Naive B cell (primary cell): ENCODE measurements around the gene LAPTM5. TPM values are rescaled to one million over a fixed set of nuclear protein-coding genes. Genes with fewer than 3 reads are reported as not detected.
"Not testable (repeated sequence)": the region's sequence is repeated elsewhere in the genome, so short reads cannot be mapped to it uniquely, and the experiment has no call there.

Source experiments
- ATAC-seq, 2 donors: fragments of 150-1000 bp; cut with Tn5 transposase; 2 replicates each; pipeline ENCODE4 v1.10.0; 2021; ENCODE audit warnings: low read depth in 2 of 2, mild to moderate bottlenecking in 2 of 2, moderate library complexity in 2 of 2
- DNase-seq: peaks from one replicate; pipeline ENCODE4 v3.0.0; 2022
- H3K27ac Mint-ChIP-seq, 6 donors: one replicate each; pipeline ENCODE4 v1.8.0; 2020 to 2022; ENCODE audit warnings: mild to moderate bottlenecking in 6 of 6, mixed read lengths in 6 of 6, moderate library complexity in 5 of 6, inconsistent platforms in 2 of 6
- H3K27me3 Mint-ChIP-seq, 3 donors: one replicate each; pipeline ENCODE4 v1.8.0; 2021 to 2022; ENCODE audit warnings: mixed read lengths in 3 of 3, mild to moderate bottlenecking in 1 of 3
- H3K36me3 Mint-ChIP-seq, 2 donors: one replicate each; pipeline ENCODE4 v1.8.0; 2020 to 2022; ENCODE audit warnings: mixed read lengths in 2 of 2, inconsistent platforms in 1 of 2, mild to moderate bottlenecking in 1 of 2
- H3K4me1 Mint-ChIP-seq, 3 donors: one replicate each; pipeline ENCODE4 v1.8.0; 2020 to 2022; ENCODE audit warnings: mixed read lengths in 3 of 3, inconsistent platforms in 1 of 3, mild to moderate bottlenecking in 1 of 3, moderate library complexity in 1 of 3
- H3K4me3 Mint-ChIP-seq, 8 donors: one replicate each; pipeline ENCODE4 v1.8.0; 2020 to 2022; ENCODE audit warnings: mild to moderate bottlenecking in 8 of 8, mixed read lengths in 8 of 8, moderate library complexity in 8 of 8, inconsistent platforms in 2 of 8
- H3K9me3 Mint-ChIP-seq, 7 donors: one replicate each; pipeline ENCODE4 v1.8.0; 2020 to 2022; ENCODE audit warnings: mixed read lengths in 7 of 7, mild to moderate bottlenecking in 5 of 7, inconsistent platforms in 2 of 7, moderate library complexity in 1 of 7
- polyA plus RNA-seq, 6 donors: library from polyadenylated mRNA; unstranded; fragments of 300-500 nt; fragmentation: Illumina TruSeq; gene quantifications; one replicate each; pipeline ENCODE4 v1.2.3, GENCODE V29; 2021; ENCODE audit warnings: low read depth in 6 of 6

LAPTM5 gene
- polyA plus RNA-seq, 6 donors from 2014 or later: 1,442 to 2,525 (median 1,701) TPM

DNA sequence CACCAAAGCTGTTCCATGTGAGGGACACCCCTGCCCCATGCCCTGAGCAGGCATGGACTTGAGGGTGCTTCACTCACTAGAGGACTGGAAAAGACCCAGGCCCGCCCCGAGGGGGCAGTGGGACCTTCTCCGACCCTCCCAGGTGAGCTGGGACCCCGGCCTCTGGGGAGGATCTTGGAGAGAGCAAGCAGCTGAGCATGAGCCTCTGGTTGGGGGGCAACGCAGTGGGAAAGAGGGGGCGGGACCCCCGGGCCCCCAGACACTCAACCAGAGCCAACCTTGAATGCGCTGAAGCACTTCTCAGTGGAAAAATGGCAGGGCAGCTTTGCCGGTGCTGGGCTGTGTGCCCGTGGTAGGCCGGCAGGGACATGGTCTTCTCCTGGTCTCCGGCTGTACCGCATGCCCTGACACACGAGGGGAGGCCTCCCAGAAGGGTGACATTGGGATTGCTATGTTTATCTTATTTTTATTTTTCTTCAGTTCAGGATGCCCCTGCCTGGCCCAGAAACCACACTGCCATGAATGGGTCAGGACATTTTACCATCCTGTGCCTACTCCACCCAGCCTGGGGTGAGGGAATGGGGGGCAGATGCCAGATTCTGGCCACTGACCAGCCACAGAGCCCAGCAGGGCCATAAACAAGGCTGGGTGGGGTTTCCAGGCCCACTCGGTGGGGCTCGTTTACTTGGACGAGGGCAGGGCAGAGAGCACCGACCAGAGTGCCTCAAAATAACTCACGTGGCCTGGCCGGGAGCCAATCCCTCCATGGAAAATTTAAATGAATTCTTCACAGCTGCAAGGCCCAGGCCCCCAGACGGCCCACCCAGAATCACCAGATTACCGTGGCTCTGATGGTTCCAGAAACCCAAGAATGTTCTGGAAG, 17.2 kb upstream of the LAPTM5 start:
- H3K27me3 Mint-ChIP-seq: no peaks in the 10 kb centered on the region

DNA sequence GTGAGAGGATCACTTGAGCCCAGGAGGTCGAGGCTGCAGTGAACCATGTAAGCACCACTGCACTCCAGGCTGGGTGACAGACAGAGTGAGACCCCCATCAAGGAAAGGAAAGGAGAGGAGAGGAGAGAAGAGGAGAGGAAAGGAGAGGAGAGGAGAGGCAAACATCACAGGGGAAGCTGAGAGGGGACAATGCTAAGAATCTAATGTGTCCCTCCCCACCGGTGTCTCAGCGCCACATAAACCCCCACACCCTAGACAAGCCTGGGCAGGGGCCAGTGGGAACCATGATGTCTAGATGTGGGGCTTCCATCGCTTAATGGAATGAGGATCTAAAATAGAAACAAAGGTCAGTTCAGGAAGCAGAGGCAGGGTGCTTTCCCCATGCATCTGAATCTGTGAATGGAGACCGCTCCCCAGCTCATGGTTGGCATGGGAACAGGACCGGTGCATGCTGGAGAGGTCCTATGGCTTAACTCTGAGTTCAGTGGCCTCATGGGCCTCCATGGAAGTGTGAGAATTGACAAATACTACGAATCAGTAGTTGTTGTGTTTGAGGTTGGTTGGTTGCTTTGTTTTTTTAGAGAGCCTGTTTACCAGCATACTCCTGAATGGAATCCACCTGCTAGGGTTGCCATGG, 16.3 kb upstream of the LAPTM5 start:
- H3K4me1 Mint-ChIP-seq: peaks cover 16 to 35% (median 26%) of the 10 kb centered on the region in 3 donors
- no peak for ATAC-seq
- no peak for DNase-seq
- no peaks in the 10 kb centered on the region for H3K36me3 Mint-ChIP-seq
- H3K27me3 Mint-ChIP-seq: no peaks in the 10 kb centered on the region
- H3K9me3 Mint-ChIP-seq: no peaks in the 10 kb centered on the region
- peak overlapping the region in 2 of 6 donors; percentile 7 to 75 for H3K27ac Mint-ChIP-seq
- peak overlapping the region in 1 of 8 donors; percentile 52 for H3K4me3 Mint-ChIP-seq

More for the DNA sequence above, 17.2 kb upstream of the LAPTM5 start:
- DNase-seq: no peak
- Mint-ChIP-seq H3K36me3 (no peaks in the 10 kb centered on the region), H3K9me3 (no peaks in the 10 kb centered on the region), H3K4me3 (no peak overlapping the region), H3K27ac (peak overlapping the region in 2 of 6 donors; percentile 7 to 44), H3K4me1 (peaks cover 24 to 39% (median 32%) of the 10 kb centered on the region in 3 donors)
- no peak for ATAC-seq

DNA sequence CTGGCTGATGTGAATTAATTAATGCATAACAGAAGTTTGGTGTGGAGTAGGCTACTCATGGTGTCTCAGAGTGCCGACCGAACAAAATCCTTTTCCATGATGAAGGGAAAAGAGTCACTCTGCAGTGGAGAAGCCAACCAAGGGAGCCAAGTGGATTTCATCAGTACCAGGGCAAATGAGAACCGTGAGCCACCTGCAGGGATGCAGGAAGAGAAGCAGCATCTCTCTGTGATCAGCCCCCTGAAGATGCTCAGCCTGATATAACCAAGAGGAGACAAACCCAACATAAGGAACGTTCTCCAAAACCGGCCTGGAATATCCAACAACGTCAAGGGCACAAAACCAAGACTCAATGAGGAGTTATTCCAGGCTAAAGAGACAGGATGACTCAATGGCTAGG, 13.4 kb upstream of the LAPTM5 start:
- ATAC-seq (no peak), DNase-seq (no peak)
- Mint-ChIP-seq H3K27me3 (no peaks in the 10 kb centered on the region), H3K4me1 (peaks cover 17 to 30% (median 27%) of the 10 kb centered on the region in 3 donors), H3K9me3 (no peaks in the 10 kb centered on the region), H3K27ac (peak overlapping the region in 1 of 6 donors; percentile 26), H3K36me3 (no peaks in the 10 kb centered on the region), H3K4me3 (no peak overlapping the region)

DNA sequence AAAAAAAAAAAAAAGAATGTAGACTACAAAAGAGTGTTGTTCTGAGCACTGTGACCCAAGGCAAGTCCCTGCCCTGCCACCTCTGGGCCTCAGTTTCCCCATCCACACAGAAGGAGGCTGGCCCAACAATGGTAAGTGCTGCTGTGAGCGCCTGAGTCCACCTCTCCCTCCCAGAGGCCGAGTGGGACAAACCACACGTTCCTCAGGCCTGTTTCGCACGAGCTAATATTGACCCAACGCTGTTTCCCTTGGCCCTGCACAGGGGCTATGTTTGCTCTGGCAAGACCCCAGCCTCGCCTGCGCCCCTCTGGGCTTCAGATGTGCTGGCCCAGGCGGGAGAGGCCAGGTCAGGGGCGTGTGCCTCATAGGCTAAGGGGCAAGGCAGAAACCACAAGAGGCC, 12.6 kb upstream of the LAPTM5 start:
- H3K4me3 Mint-ChIP-seq: no peak overlapping the region
- H3K9me3 Mint-ChIP-seq: no peaks in the 10 kb centered on the region
- peaks cover 17 to 31% (median 31%) of the 10 kb centered on the region in 3 donors for H3K4me1 Mint-ChIP-seq
- no peak for DNase-seq
- no peak for ATAC-seq
- H3K27ac Mint-ChIP-seq: no peak overlapping the region
- no peaks in the 10 kb centered on the region for H3K27me3 Mint-ChIP-seq
- H3K36me3 Mint-ChIP-seq: no peaks in the 10 kb centered on the region

DNA sequence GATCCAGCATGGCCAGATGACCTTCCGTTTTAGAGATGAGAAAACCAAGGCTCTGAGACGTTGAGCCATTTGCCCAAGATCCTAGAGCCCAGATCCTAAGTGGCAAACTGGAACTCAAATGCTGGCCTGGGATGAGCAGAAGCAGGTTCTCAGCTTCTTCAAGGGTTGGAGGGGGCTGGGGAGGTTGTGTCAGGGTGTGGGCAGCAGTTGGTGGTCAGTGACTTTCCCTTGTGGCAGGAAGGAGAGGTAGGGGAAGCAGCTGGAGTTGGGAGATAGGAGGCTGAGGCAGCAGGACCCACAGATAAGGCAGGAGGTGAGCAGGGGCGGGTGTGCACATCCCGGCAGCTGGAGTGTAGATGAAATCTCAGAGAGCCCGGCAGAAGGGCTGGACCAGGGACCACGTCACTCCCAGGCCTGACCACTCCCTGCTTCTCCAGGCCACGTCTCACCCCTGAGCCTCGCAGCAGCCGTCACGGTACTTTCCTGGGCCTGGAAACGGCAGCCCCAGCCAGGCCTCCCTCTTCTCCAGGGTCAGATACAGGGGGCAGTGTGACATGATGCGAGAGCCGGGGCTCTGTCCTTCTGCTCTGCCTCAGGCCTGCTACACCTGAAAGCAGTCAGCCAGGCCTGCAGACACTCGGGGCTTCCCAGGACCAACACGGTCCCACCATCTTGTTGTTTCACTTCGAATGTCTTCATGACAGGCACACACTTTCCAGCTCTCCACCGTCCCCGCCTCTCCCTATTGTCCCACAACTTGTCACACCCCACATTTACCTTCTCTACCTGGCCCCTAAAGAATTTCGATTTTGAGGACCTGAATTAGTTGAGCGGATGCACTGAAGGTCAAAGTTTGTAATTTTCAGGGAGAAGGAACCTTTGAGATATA, 11.5 kb upstream of the LAPTM5 start:
- H3K4me1 Mint-ChIP-seq: peaks cover 17 to 38% (median 38%) of the 10 kb centered on the region in 3 donors
- no peaks in the 10 kb centered on the region for H3K9me3 Mint-ChIP-seq
- peak overlapping the region in 1 of 8 donors; percentile 66 for H3K4me3 Mint-ChIP-seq
- no peaks in the 10 kb centered on the region for H3K27me3 Mint-ChIP-seq
- DNase-seq (no peak), ATAC-seq (no peak)
- H3K27ac Mint-ChIP-seq: peak overlapping the region in 3 of 6 donors; percentile 41 to 85 (median 59)
- H3K36me3 Mint-ChIP-seq: no peaks in the 10 kb centered on the region

DNA sequence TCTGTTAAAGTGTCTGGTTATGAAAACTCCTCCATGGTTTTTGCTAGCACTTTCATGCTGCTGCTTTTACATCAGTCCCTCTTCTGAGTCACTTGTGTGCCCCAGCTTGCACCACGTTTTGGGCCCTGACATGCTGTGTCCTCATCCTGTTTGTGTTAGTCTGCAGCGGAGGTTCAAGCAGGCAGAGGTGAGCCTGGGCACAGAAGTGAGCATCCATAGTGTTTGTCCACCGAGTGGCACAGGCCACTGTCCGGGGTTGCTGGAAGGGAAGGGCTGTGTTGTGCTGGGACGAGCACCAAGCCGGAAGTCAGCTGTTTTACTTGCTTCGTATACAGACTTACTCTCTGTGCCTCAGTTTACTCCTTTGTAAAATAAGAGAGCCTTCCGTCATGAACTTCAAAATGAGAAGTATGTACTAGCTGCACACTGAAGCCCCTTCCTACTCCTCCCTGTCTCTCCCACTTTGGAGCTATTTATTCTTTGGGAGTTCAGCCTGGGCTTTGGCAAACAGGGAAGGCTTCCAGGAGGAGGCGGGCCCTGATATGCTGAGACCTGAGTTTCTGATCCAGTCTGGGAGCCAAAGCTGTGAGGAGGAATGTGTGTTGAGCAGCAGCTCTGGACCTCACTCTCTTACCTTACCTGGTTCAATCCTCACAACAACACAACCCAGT, 10.7 kb upstream of the LAPTM5 start:
- Mint-ChIP-seq H3K27me3 (no peaks in the 10 kb centered on the region), H3K4me3 (no peak overlapping the region), H3K4me1 (peaks cover 16 to 46% (median 38%) of the 10 kb centered on the region in 3 donors), H3K36me3 (no peaks in the 10 kb centered on the region), H3K9me3 (no peaks in the 10 kb centered on the region), H3K27ac (peak overlapping the region in 2 of 6 donors; percentile 41 to 80)
- ATAC-seq (no peak), DNase-seq (no peak)

DNA sequence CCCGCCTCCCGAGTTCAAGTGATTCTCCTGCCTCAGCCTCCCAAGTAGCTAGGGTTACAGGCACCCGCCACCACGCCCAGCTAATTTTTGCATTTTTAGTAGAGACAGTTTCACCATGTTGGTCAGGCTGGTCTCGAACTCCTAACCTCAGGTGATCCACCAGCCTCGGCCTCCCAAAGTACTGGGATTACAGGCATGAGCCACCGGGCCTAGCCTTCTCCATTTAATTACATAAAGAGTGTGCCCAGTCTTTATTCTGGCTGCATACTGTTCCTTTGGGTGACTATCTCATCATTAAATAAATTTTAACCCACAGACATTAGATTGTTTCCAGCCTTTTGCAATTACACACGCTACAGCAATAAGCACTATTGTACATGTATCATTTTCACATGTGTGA, 9.4 kb upstream of the LAPTM5 start:
- H3K4me1 Mint-ChIP-seq: peaks cover 28 to 60% (median 51%) of the 10 kb centered on the region in 3 donors
- H3K27ac Mint-ChIP-seq: peak overlapping the region in 1 of 6 donors; percentile 64
- not testable (repeated sequence) for H3K4me3 Mint-ChIP-seq, ATAC-seq, DNase-seq, H3K36me3 Mint-ChIP-seq, H3K9me3 Mint-ChIP-seq, H3K27me3 Mint-ChIP-seq

DNA sequence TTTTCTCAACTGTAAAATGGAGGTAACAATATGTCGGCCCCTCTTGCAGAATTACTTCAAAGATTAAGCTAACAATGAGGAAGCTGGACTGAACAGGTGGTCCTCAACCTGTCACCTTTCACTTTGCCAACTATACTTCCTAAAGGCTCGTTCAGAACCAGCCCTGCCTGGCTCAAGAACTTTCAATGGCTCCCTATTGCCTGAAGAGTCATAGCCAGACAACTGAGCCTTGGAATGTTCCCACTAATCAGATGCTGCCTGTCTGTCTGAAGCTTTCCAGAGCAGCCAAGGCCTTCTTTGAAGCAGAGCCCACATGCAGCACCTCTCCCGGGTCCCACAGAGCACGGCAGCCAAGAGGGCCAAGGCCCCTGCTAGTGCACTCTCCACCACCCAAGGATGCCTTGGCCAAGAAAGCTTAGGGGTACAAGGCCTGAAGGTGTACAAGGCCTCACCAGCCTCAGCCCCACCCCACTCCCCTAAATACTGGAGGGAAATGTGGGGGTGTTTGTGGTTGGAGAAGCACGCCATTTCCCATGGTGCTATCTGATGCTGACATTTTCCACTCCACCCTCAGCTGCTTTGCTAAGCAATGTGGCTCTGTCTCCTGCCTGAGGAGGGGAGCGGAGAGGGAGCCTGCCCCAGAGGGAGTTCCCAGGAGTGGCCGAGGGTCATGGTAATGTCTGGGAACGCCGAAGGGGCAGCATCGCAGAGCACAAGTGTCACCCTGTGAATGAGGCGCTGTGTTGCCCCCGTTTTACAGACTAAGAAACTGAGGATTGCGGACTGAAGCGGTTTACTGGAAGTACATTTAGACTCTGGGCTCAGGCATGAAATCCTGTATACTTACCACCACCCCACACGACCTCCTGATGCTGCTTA, 8.2 kb upstream of the LAPTM5 start:
- no peaks in the 10 kb centered on the region for H3K27me3 Mint-ChIP-seq
- H3K27ac Mint-ChIP-seq: peak overlapping the region in 2 of 6 donors; percentile 15 to 81
- DNase-seq: no peak
- no peak for ATAC-seq
- no peaks in the 10 kb centered on the region for H3K9me3 Mint-ChIP-seq
- peaks cover 38 to 70% (median 59%) of the 10 kb centered on the region in 3 donors for H3K4me1 Mint-ChIP-seq
- no peaks in the 10 kb centered on the region for H3K36me3 Mint-ChIP-seq
- peak overlapping the region in 1 of 8 donors; percentile 29 for H3K4me3 Mint-ChIP-seq

DNA sequence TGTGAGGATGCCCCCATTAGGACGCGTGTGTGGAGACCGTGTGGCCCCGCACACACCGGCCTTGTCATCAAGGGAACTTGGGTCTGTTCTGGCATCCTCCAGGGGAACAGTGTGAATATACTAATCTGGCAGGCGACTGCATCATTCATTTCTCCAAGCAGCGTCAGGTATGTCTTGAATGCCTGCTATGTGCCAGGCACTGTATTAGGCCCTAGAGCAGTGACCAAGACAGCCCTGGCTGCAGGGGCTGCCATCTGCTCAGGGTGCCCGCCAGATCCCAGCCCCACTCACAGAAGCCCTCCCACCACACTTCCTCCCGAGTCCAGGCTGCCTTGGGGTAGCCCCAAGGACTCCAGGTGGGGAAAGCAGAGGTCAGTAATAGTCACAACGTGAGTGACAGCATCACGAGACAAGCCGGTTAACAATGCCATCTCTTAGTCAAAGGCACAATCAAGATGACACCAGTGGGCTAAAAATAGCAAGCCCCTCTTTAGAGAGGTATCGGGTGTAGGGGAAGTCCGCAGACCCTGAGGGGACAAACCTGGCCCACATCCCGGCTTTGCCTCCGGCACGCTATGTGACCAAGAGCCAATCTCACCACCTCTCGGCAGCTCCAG, 7.5 kb upstream of the LAPTM5 start:
- H3K4me3 Mint-ChIP-seq: no peak overlapping the region
- H3K36me3 Mint-ChIP-seq: no peaks in the 10 kb centered on the region
- no peaks in the 10 kb centered on the region for H3K27me3 Mint-ChIP-seq
- H3K9me3 Mint-ChIP-seq: no peaks in the 10 kb centered on the region
- peak overlapping the region in 2 of 6 donors; percentile 78 to 96 for H3K27ac Mint-ChIP-seq
- ATAC-seq: no peak
- no peak for DNase-seq
- peaks cover 44 to 73% (median 65%) of the 10 kb centered on the region in 3 donors for H3K4me1 Mint-ChIP-seq

DNA sequence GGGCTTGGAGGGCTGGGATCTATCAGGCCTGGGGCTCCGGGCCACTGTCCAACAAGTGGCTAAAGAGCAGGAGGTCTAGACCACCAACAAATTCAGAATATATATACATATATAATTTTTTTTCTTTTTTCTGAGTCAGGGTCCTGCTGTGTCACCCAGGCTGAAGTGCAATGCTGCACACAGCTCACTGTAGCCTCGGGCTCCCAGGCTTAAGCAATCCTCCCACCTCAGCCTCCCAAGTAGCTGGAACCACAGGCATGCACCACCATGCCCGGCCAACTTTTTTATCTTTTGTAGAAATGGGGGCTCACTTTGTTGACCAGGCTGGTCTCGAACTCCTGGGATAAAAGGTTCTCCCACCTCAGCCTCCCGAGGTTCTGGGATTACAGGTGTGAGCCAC, 6.8 kb upstream of the LAPTM5 start:
- Mint-ChIP-seq H3K27ac (peak overlapping the region in 3 of 6 donors; percentile 72 to 96 (median 78)), H3K27me3 (no peaks in the 10 kb centered on the region), H3K4me1 (peaks cover 50 to 76% (median 68%) of the 10 kb centered on the region in 3 donors), H3K4me3 (peak overlapping the region in 1 of 8 donors; percentile 23), H3K36me3 (no peaks in the 10 kb centered on the region), H3K9me3 (no peaks in the 10 kb centered on the region)
- DNase-seq (no peak), ATAC-seq (no peak)

DNA sequence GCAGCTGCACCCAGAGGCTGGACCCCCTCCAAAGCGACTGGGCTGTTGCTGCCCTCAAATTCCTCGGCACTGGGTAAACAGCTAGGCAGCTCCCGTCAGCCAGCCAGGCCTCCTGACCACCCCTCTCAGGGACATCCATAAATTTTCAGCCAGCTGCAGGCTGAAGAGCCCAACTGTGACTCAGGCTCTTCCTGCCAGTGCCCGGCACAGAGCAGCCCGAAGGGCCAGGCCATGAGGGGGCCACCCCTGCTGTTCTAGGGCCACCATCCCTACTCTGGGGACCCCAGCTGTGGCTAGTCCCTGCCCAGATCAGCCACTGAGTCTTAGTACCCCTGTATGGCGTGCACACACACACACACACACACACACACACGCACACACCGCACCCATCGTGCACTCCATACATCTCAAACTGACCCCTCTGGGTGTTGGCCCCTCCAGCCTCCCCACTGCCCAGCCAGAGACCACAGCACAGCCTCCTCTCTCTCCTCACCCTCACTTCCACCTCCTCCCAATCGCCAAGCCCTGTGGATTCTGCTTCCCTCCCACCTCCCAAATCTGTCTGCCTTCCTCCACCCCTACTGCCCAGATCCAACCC, 6.2 kb upstream of the LAPTM5 start:
- Mint-ChIP-seq H3K27ac (peak overlapping the region in 5 of 6 donors; percentile 68 to 96 (median 76)), H3K9me3 (no peaks in the 10 kb centered on the region), H3K36me3 (no peaks in the 10 kb centered on the region), H3K27me3 (no peaks in the 10 kb centered on the region), H3K4me1 (peaks cover 52 to 80% (median 70%) of the 10 kb centered on the region in 3 donors), H3K4me3 (peak overlapping the region in 3 of 8 donors; percentile 37 to 90 (median 54))
- no peak for DNase-seq
- no peak for ATAC-seq
